Sigmoid colon (tissue), 4 donors: Measurements from ENCODE around the gene CORT.

ENCODE experiments used
- CTCF ChIP-seq, 4 experiments: fragments of 450-650 bp in 3 of 4; fragments of 200-600 bp in 1 of 4; IDR thresholded peaks; one replicate each; pipeline ENCODE4 v1.5.1; 2016 to 2019; ENCODE audit warnings: antibody characterized with exemption in 4 of 4, mild to moderate bottlenecking in 3 of 4, moderate library complexity in 2 of 4
- POLR2A ChIP-seq, 2 donors: fragments of 450-650 bp; IDR thresholded peaks; one replicate each; pipeline ENCODE4 v1.6.1; 2016; ENCODE audit warnings: antibody characterized with exemption in 2 of 2, mild to moderate bottlenecking in 2 of 2, moderate library complexity in 2 of 2
- POLR2AphosphoS5 ChIP-seq, 4 donors: sonication (generic); formaldehyde crosslinking; IDR thresholded peaks; one replicate each; pipeline ENCODE4 v1.6.1; 2017; ENCODE audit warnings: antibody characterized with exemption in 4 of 4

- TF ChIP-seq POLR2AphosphoS5 (IDR thresholded peaks at IDR 0.05) (no peak), POLR2A (IDR thresholded peaks at IDR 0.05) (no peak), CTCF (IDR thresholded peaks at IDR 0.05) (no peak)
These were observed 30.5 kb upstream of the CORT start for GRCh38 chr1:10419351-10419750.
